HG03175 (cell line): ENCODE data around the gene ZNF444.

ENCODE experiments used
- ATAC-seq: cut with Tn5 transposase; IDR thresholded peaks from one replicate; pipeline ENCODE4 v1.9.1; 2021; ENCODE audit warnings: mild to moderate bottlenecking, moderate library complexity; ENCODE audit not compliant: unreplicated experiment

ZNF444 gene

DNA sequence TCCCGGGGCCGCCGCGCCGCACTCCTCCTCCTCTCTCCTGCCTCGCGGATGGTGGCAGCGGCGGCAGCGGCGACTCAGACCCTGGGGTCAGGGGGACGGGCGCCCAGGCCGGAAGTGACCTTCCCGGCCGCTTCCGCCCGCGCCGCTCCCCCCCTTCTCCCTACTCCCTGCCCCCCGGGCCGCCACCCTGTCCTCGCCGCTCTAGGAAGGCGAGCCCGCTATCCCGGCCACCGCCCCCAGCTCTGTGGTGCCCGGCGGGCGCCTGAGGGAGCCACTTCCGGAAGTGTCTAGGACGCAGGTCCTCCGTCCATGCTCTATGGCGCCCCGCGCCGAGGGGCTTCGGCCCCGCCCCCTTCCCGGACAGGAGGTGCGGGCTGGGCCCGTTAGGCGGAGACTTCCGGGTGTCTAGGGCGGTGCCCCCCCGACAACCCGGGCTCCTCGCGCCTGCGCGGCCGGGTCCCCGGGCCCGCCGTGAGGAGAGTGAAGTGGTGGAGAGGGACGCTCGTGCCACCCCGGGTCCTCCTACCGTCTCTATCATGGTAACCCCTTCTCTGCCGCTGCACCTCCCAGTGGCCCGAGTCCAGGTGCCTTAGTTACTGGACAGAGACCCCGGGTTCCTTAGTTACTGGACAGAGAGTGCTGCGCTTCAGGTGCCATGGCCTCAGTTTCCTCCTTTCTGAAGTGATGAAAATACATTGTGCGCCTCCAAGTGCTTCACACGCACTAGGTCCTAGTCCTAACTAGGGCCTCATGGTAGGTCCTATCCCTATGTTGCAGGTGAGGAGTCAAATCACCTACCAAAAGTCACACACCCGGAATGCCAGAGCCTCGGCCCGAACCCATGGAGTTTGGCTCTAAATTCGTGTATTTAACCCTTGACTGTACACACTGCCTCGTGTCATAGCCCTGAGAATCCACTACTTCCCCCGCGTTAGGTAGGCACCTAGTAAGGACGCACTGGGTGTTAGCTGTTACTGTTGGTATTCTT is 19.6 kb upstream of the ZNF444 start, which contains the start of gene ZNF787:
TSS of gene ZNF787 (minus strand) at position 116 of the 988 bp plus-strand sequence. CDS start 18,078 bp downstream, outside the sequence.
- peak; percentile 86 for ATAC-seq

DNA sequence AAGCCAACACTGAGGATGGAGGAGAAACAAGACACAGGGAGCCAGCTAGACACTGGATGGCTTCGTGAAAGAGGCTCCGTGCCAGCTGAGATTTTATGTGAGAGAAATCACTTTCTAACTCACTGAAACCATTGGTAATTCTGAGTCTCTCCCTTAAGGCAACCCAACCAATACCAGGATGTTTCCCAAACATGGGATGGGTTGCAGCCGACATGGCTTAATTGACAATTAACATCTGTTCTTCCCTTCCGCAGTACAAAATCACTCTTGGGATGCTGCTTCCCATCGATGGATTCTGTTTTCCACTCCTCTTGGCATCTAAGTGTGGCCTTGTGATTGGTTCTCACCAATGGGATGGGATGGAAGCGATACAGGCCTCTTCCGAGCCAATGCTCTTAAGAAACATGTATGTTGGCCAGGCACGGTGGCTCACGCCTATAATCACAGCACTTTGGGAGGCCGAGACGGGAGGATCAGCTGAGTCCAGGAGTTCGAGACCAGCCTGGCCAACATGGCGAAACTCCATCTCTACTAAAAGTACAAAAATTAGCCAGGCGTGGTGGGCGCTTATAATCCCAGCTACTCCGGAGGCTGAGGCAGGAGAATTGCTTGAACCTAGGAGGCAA is 17.7 kb upstream of the ZNF444 start:
- ATAC-seq, result no peak

- no peak for ATAC-seq
Measured at GRCh38 chr19:56124578-56124977, 16.5 kb upstream of the ZNF444 start.

GRCh38 chr19:56125806-56126590 is 15.1 kb upstream of the ZNF444 start:
- no peak for ATAC-seq

- ATAC-seq, result no peak
Measured at GRCh38 chr19:56126983-56127780, 13.9 kb upstream of the ZNF444 start.

DNA sequence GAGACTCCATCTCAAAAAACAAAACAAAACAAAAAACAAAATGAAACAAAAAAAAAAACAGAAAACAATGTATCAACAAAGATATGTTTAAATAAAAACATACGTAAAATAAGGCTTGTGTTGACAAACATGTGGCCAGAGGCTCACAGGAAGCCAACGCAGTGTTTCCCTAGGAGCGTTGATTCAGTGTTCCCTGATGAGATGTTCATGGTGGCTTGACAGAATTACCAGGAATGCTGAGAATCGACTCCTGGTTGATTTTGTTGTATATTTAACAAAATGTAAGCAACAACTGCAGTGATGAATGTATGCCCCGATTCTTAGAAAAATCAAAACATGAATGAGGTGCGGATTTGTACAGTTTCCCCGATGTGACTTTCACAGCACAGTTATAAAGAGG is 11.1 kb upstream of the ZNF444 start:
- ATAC-seq, result no peak

DNA sequence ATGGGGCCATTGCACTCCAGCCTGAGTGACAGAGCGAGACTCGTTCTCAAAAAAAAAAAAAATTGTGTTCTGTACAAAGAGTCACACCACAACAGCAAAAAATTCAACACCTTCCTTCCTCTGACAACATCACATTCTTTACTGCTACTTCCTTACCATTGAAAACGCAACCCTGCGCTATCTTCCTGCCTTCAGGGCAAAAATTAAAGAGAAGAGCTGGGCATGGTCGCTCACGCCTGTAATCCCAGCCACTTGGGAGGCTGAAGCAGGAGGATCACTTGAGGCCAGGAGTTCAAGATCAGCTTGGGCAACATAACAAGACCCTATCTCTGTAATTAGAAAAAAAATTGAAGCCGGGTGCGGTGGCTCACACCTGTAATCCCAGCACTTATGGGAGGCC is 9.4 kb upstream of the ZNF444 start:
- no peak for ATAC-seq

DNA sequence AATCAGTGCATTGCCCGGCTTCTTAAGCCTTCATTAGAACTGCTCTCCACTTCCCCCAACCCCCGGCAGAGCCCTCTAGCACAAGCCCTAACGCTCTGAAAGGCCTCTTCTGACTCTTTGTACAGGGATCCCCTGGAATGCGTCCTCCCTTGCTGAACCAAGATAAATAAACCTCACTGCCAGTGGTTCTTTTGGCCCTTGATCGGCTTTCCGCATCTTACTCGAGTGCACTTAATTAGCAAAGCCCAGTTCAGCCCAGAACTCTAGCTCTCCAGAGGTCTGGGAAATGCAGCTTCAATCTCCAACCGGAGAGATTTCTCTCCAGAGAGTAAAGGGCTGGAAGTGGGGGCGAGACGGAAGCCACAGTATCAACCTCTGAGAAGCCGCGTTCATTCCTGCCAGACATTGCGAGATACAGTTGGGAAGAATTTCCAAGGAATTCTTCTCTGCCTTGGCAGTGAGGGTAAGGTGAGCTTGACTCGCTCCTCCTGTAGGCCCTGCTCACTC is 8.7 kb upstream of the ZNF444 start:
- ATAC-seq, result no peak

- ATAC-seq, result peak; percentile 52
Measured at GRCh38 chr19:56133858-56134653, 7.0 kb upstream of the ZNF444 start.

DNA sequence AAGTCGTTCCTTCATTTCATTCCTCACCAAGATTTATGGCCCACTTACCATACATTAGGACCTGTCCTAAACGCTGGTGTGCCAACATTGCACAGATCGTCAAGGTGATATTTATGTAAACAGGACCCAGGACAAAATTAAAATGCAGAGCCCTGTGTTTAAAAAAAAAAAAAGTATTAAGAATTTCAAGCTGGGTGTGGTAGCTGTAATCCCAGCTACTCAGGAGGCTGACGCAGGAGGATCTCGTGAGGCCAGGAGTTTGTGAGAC is 6.5 kb upstream of the ZNF444 start:
- no peak for ATAC-seq

DNA sequence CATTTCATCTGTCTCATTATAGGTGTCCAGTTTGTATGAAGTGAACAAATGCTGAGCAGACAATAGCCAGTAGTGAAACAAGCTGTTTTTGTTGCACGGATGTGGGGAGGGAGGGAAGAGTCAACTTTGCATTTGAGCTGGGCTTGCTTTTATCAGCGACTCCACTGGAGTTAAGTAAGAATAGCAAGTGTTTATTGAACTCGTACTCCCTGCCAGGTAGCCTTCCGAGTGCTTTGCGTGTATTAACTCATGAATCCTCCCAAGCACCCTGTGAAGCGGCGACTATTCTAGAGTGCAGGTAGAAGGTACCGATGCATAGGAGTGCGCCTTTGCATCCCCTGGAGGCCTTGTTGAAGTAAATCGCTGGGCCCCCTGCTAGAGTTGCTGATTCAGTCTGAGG is 4.7 kb upstream of the ZNF444 start:
- ATAC-seq, result no peak

GRCh38 chr19:56137405-56137804 is 3.7 kb upstream of the ZNF444 start:
- ATAC-seq, result no peak

DNA sequence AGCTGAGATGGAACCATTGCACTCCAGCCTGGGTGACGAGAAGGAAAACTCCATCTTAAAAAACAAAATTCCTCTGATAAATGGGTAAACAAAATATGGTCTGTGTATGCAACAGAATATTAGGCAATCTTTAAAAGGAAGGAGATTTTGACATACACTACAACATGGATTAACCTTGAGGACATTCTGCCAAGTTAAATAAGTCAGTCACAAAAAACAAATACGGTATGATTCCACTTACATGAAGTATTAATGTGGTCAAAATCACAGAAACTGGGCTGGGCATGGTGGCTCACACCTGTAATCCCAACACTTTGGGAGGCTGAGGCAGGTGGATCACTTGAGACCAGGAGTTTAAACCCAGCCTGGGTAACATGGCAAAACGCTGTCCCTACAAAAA is 3.0 kb upstream of the ZNF444 start:
- no peak for ATAC-seq

GRCh38 chr19:56139847-56140582 is 1.1 kb upstream of the ZNF444 start:
- no peak for ATAC-seq

DNA sequence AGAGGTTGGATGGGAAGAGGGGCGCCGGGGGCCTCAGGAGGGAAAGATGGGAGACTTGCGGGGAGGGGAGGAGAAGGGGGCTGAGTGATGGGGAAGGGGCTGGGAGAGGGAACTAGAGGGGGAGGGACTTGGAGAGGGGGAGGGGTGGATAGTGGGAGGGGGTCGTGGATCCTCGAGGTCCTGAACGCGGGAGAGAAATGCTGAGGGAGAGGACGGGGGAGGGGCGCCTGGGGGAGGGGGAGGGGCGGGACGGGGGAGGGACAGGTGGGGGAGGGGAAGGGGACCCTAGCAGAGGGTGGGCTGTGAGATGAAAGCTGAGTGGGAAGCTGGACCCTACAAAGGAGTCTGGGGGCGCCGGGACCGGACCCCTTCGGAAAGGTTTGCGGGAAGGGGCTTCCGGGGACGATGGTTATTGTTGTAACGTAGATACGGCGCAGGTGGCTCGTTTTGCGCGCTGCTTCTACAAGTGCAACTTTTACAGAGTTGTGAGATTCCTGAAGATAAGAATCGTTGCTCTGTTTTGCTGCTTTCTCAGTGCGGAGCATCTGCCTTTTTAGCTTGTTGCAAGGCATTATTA is 418 bp downstream of the ZNF444 start:
- no peak for ATAC-seq

GRCh38 chr19:56142087-56142787 is 1.1 kb downstream of the ZNF444 start:
- ATAC-seq, result no peak

- no peak for ATAC-seq
Measured at GRCh38 chr19:56142897-56143434, 1.9 kb downstream of the ZNF444 start.

DNA sequence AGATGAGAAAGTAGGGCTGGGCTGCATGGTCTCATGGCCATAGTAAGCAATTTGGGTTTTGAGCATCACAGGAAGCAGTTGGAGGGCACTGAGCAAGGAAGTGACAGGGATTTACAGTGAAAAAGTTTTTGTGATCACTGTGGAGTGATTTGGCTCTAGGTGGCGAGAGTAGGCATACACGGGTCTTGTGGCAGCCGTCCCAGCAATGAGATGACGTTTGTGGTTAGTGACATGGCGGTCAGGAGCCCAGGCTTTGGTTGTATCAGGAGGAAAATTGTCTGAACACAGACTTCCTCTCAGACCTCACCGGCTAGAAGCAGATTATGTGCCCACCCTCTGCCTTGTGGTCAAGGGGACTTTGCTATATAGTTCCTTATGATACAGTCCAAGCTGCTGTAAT is 3.3 kb downstream of the ZNF444 start:
- ATAC-seq, result no peak
